ENCODE measurements around the gene DCAF17.

- no peak for TF ChIP-seq CTCF (IDR thresholded peaks at IDR 0.05; ENCODE audit: poor library complexity, severe bottlenecking)
- no peak for TF ChIP-seq RAD21 (conservative IDR thresholded peaks at IDR 0.05)
- TF ChIP-seq POLR2AphosphoS5 (IDR thresholded peaks at IDR 0.05) = no peak
- TF ChIP-seq TAF1 (IDR thresholded peaks at IDR 0.05; ENCODE audit: low read depth) = no peak
Observed at GRCh38 chr2:171478345-171478744, 44.3 kb downstream of the DCAF17 start.
